DMS 273 (cell line): ENCODE data around the gene CEACAM7.
"Not testable (repeated sequence)": the region's sequence is repeated elsewhere in the genome, so short reads cannot be mapped to it uniquely, and the experiment has no call there.

Experiments used
- DNase-seq: peaks from one replicate; lab custom pipeline; 2025; ENCODE audit not compliant: unreplicated experiment; lab: John Stamatoyannopoulos, UW

Gene CEACAM7

GRCh38 chr19:41688098-41688497, at the start of gene CEACAM7:
Gene CEACAM7, minus strand, starts transcription at chr19:41688270. Its CDS starts 105 bp downstream, at chr19:41688165.
- no peak for DNase-seq

DNA sequence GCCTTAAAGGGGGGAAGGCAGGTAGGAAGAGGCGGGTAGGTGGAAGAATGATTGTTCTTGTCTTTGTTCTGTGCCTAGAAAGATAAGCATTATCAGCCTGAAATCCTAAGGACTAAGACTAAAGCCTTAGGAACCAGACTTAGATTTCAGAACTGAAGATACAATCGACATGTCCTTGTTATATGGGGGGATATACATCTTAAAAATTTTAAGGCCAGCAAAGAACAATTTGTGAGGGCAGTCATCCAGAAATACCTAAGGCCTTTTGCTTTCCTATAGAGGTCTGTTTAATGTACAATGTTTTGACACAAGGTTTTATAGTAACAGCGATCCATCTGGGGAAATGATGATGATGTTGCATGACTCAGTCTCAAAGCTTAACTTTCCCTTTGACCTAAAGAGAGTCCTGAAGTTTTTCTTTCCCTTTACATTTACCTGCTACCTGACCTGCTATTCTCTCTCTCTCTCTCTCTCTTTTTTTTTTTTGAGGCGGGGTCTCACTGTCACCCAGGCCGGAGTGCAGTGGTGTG, 47.1 kb upstream of the CEACAM7 start:
- DNase-seq, result no peak

GRCh38 chr19:41734585-41734984, 46.5 kb upstream of the CEACAM7 start:
- no peak for DNase-seq

DNA sequence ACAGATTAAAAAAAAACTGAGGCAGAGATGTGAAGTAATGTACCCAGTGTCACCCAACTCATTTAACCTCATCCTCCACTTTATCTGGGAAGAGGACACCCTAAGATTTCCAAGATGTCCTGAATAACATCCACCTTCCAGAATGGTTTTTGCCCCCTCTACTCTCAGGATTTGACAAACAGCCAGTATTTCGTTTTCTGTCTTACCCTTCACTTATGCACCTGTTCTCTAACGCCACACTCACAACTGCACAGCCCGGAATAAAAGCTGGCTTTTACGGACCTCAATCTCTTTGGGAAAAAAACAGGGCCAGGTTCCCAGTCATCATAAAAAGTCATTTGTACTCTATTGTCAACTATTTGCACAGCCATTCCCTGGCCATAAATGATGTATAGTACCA, 46.1 kb upstream of the CEACAM7 start:
- no peak for DNase-seq

DNA sequence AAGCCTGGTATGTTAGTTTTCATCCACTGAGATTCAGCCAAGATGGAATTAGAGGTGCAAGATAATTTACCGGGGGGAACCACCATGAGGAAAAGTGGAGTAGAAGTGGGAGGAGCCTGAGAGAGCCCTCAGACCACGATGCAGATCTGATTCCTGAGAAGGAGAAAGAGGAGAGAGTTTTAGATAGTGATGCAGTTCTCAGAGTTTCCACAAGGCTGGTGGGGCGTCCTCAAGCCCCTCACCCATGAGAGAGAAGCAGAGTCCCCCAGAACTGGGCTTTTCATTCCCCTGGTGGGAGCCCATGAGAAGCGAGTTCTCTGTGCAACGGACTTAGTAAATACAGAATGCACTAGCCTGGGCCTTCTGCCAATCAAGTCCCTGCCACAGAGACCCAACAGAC, 38.4 kb upstream of the CEACAM7 start:
- no peak for DNase-seq

DNA sequence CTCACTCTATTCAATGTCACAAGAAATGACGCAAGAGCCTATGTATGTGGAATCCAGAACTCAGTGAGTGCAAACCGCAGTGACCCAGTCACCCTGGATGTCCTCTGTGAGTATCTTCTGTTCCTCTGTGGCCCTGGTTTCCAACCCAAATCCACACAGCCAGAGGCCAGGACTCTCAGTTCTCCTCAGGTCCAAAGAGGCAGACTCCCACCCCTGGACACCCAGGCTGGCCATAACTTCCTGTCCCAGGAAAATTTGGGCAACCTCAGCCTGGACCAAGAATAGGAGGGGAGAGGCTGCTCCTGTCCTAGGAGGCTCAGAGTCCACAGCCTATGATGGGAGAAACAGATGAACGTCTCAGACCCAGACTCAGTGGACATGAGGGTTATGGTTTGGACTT, 32.0 kb upstream of the CEACAM7 start:
- DNase-seq, result no peak

- DNase-seq, result no peak
These were observed 30.7 kb upstream of the CEACAM7 start for GRCh38 chr19:41718761-41719160.

DNA sequence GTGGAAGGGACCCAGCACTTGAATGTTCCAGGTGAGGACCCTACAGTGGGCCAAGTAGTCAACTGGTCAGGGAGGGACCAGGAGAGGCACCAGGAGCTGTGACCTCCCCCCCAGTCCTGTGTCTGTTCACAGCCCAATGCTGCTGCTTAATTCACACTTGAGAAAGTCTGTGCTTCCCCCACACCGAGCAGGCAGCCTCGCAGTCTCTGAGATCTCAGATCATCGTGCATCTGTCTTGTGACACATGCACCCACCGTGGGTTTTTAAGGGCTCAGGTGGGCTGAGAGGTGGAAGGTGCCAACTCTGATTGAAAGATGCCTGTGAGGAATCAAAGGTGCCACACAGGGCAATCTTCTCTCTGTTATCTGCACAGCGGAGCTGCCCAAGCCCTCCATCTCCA, 26.5 kb upstream of the CEACAM7 start:
- no peak for DNase-seq

- DNase-seq, result no peak
These were observed 23.5 kb upstream of the CEACAM7 start for GRCh38 chr19:41711376-41712261.

DNA sequence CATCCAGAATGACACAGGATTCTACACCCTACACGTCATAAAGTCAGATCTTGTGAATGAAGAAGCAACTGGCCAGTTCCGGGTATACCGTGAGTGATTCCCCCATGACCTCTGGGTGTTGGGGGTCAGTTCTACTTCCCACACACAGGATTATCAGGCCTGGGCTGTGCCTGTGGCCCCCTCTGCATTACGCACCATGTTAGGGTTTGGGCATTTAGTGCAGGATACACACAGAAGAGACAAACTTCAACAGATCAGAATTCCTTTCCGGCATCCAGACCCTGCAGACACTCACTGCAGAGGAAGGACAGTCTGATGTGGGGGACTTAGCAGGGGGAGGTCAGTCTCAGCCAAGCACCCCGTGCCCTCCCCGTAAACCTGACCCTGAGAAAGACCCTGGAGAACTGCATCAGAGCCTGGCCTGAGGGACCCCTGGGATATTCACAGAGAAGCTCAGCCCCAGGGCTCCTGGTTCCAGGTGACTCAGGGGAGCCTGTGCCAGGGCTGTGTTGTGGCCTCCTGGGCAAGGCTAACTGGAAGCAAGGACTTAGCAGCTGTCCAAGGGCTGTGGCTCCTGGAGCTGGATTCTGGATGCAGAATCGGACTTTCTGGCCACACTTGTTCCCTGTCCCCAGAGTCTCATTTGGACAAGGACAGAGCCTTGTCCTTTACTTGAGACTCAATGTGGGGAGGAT, 22.0 kb upstream of the CEACAM7 start:
- no peak for DNase-seq

- DNase-seq, result not testable (repeated sequence)
These were observed 21.4 kb upstream of the CEACAM7 start for GRCh38 chr19:41709516-41709915.

GRCh38 chr19:41708481-41708880, 20.4 kb upstream of the CEACAM7 start, which contains the start of gene CEACAM5:
Gene CEACAM5, plus strand, starts transcription at chr19:41708626. Its CDS starts 106 bp downstream, at chr19:41708732.
- DNase-seq, result no peak

GRCh38 chr19:41707871-41708371, 19.9 kb upstream of the CEACAM7 start:
- DNase-seq, result no peak

GRCh38 chr19:41707502-41707812, 19.4 kb upstream of the CEACAM7 start:
- DNase-seq, result no peak

GRCh38 chr19:41706741-41707501, 18.9 kb upstream of the CEACAM7 start:
- peak; percentile 77 for DNase-seq

DNA sequence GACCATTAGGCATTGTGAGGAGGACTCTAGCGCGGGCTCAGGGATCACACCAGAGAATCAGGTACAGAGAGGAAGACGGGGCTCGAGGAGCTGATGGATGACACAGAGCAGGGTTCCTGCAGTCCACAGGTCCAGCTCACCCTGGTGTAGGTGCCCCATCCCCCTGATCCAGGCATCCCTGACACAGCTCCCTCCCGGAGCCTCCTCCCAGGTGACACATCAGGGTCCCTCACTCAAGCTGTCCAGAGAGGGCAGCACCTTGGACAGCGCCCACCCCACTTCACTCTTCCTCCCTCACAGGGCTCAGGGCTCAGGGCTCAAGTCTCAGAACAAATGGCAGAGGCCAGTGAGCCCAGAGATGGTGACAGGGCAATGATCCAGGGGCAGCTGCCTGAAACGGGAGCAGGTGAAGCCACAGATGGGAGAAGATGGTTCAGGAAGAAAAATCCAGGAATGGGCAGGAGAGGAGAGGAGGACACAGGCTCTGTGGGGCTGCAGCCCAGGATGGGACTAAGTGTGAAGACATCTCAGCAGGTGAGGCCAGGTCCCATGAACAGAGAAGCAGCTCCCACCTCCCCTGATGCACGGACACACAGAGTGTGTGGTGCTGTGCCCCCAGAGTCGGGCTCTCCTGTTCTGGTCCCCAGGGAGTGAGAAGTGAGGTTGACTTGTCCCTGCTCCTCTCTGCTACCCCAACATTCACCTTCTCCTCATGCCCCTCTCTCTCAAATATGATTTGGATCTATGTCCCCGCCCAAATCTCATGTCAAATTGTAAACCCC, 17.5 kb upstream of the CEACAM7 start:
- peak; percentile 8 for DNase-seq

- no peak for DNase-seq
These were observed 15.7 kb upstream of the CEACAM7 start for GRCh38 chr19:41703602-41704293.

DNA sequence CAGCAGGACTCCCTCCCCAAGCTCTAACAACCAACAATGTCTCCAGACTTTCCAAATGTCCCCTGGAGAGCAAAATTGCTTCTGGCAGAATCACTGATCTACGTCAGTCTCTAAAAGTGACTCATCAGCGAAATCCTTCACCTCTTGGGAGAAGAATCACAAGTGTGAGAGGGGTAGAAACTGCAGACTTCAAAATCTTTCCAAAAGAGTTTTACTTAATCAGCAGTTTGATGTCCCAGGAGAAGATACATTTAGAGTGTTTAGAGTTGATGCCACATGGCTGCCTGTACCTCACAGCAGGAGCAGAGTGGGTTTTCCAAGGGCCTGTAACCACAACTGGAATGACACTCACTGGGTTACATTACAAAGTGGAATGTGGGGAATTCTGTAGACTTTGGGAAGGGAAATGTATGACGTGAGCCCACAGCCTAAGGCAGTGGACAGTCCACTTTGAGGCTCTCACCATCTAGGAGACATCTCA, 14.1 kb upstream of the CEACAM7 start:
- no peak for DNase-seq

- peak; percentile 24 for DNase-seq
These were observed 13.5 kb upstream of the CEACAM7 start for GRCh38 chr19:41701401-41702075.
